ENCODE measurements around the gene POLR1A.

- TF ChIP-seq CREB5 (CRISPR knock-in tag; IDR thresholded peaks at IDR 0.05; ENCODE audit: low read depth) (no peak), TOX (CRISPR knock-in tag; IDR thresholded peaks at IDR 0.05; ENCODE audit: borderline replicate concordance) (no peak), GLIS3 (CRISPR knock-in tag; IDR thresholded peaks at IDR 0.05) (no peak)
- TF ChIP-seq, protein P1, sequence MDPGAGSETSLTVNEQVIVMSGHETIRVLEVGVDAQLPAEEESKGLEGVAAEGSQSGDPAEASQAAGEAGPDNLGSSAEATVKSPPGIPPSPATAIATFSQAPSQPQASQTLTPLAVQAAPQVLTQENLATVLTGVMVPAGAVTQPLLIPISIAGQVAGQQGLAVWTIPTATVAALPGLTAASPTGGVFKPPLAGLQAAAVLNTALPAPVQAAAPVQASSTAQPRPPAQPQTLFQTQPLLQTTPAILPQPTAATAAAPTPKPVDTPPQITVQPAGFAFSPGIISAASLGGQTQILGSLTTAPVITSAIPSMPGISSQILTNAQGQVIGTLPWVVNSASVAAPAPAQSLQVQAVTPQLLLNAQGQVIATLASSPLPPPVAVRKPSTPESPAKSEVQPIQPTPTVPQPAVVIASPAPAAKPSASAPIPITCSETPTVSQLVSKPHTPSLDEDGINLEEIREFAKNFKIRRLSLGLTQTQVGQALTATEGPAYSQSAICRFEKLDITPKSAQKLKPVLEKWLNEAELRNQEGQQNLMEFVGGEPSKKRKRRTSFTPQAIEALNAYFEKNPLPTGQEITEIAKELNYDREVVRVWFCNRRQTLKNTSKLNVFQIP (CRISPR knock-in tag; IDR thresholded peaks at IDR 0.05; ENCODE audit: borderline replicate concordance, low read depth), result no peak
- TF ChIP-seq, protein P2, sequence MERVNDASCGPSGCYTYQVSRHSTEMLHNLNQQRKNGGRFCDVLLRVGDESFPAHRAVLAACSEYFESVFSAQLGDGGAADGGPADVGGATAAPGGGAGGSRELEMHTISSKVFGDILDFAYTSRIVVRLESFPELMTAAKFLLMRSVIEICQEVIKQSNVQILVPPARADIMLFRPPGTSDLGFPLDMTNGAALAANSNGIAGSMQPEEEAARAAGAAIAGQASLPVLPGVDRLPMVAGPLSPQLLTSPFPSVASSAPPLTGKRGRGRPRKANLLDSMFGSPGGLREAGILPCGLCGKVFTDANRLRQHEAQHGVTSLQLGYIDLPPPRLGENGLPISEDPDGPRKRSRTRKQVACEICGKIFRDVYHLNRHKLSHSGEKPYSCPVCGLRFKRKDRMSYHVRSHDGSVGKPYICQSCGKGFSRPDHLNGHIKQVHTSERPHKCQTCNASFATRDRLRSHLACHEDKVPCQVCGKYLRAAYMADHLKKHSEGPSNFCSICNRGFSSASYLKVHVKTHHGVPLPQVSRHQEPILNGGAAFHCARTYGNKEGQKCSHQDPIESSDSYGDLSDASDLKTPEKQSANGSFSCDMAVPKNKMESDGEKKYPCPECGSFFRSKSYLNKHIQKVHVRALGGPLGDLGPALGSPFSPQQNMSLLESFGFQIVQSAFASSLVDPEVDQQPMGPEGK (CRISPR knock-in tag; IDR thresholded peaks at IDR 0.05; ENCODE audit: borderline replicate concordance), result no peak
These were observed 116.3 kb downstream of the POLR1A start for GRCh38 chr2:85989288-85989865.

Data from SK-N-SH treated with all-trans-retinoic acid at 6 μM for 48 hours (cell line).